Neural cell (in vitro differentiated cells): ENCODE measurements around the gene PCNX2. TPM values are rescaled to one million over a fixed set of nuclear protein-coding genes. Genes with fewer than 3 reads are reported as not detected.

Experiments
- H2AFZ ChIP-seq: fragments of 200-600, 300-800 bp; sonication (generic), shearing (Covaris generic); 2 replicates; pipeline ENCODE4 v1.6.0; 2014; ENCODE audit warnings: low read depth, mild to moderate bottlenecking, antibody characterized with exemption, low read length, moderate library complexity
- H3F3A ChIP-seq: fragments of 200-600 bp; shearing (Covaris generic); 2 replicates; pipeline ENCODE4 v1.6.1; 2016; ENCODE audit warnings: mild to moderate bottlenecking, moderate library complexity, mixed read lengths, antibody characterized with exemption, low read length; ENCODE audit not compliant: insufficient read depth, poor library complexity, severe bottlenecking
- H3K27ac ChIP-seq: fragments of 200-600, 300-800 bp; sonication (generic), shearing (Covaris generic); 2 replicates; pipeline ENCODE4 v1.5.1; 2014; ENCODE audit warnings: mild to moderate bottlenecking, low read length, moderate library complexity
- H3K27me3 ChIP-seq: fragments of 300-800, 200-600 bp; sonication (generic), shearing (Covaris generic); 2 replicates; pipeline ENCODE4 v1.6.0; 2014; ENCODE audit warnings: mild to moderate bottlenecking, low read depth, low read length, moderate library complexity; ENCODE audit not compliant: insufficient read depth
- H3K36me3 ChIP-seq: fragments of 300-800, 200-600 bp; sonication (generic), shearing (Covaris generic); 2 replicates; pipeline ENCODE4 v1.5.1; 2014; ENCODE audit warnings: mild to moderate bottlenecking, antibody characterized with exemption, low read length, moderate library complexity; ENCODE audit not compliant: insufficient read depth
- H3K4me2 ChIP-seq: fragments of 300-800, 200-600 bp; sonication (generic), shearing (Covaris generic); 2 replicates; pipeline ENCODE4 v1.6.0; 2014; ENCODE audit warnings: mild to moderate bottlenecking, low read length
- H3K4me3 ChIP-seq: fragments of 300-800, 200-600 bp; sonication (generic), shearing (Covaris generic); 2 replicates; pipeline ENCODE4 v1.5.1; 2014; ENCODE audit warnings: mild to moderate bottlenecking, low read length, moderate library complexity
- H3K79me2 ChIP-seq: fragments of 200-600 bp; shearing (Covaris generic); replicated peaks from 2 replicates; pipeline ENCODE4 v1.6.0; 2014; ENCODE audit warnings: mild to moderate bottlenecking, low read length, moderate library complexity; ENCODE audit not compliant: insufficient read depth
- H3K9ac ChIP-seq: fragments of 300-800, 200-600 bp; sonication (generic), shearing (Covaris generic); 2 replicates; pipeline ENCODE4 v1.6.1; 2016; ENCODE audit warnings: mild to moderate bottlenecking, low read length, mixed read lengths
- H3K9me2 ChIP-seq: fragments of 200-600 bp; shearing (Covaris generic); 2 replicates; pipeline ENCODE4 v1.6.1; 2016; ENCODE audit warnings: mild to moderate bottlenecking, low read length, mixed read lengths; ENCODE audit not compliant: insufficient read depth
- H3K9me3 ChIP-seq: fragments of 200-600, 300-800 bp; sonication (generic), shearing (Covaris generic); 2 replicates; pipeline ENCODE4 v1.6.1; 2016; ENCODE audit warnings: mild to moderate bottlenecking, mixed run types, low read length, moderate library complexity, mixed read lengths
- H4K20me1 ChIP-seq: fragments of 200-600 bp; shearing (Covaris generic); 2 replicates; pipeline ENCODE4 v1.6.1; 2016; ENCODE audit warnings: mild to moderate bottlenecking, mixed run types; ENCODE audit not compliant: insufficient read depth
- CTCF ChIP-seq: fragments of 450-650 bp; IDR thresholded peaks from 2 replicates; pipeline ENCODE4 v1.5.1; 2014; ENCODE audit warnings: antibody characterized with exemption, mild to moderate bottlenecking, moderate library complexity; ENCODE audit not compliant: poor library complexity, severe bottlenecking
- EP300 ChIP-seq: fragments of 450-650 bp; conservative IDR thresholded peaks from 2 replicates; pipeline ENCODE4 v1.6.1; 2014; ENCODE audit warnings: antibody characterized with exemption, mild to moderate bottlenecking, moderate library complexity; ENCODE audit not compliant: poor library complexity, severe bottlenecking
- EZH2 ChIP-seq: fragments of 200-600, 300-800 bp; shearing (Covaris generic), sonication (generic); IDR thresholded peaks from 2 replicates; pipeline ENCODE4 v1.6.1; 2014; ENCODE audit warnings: antibody characterized with exemption, low read length, borderline replicate concordance, mild to moderate bottlenecking; ENCODE audit not compliant: insufficient read depth, poor library complexity, severe bottlenecking
- MXI1 ChIP-seq: fragments of 450-650 bp; conservative IDR thresholded peaks from 2 replicates; pipeline ENCODE4 v1.6.1; 2014; ENCODE audit warnings: antibody characterized with exemption, mild to moderate bottlenecking; ENCODE audit not compliant: poor library complexity, severe bottlenecking
- POLR2AphosphoS5 ChIP-seq: IDR thresholded peaks from 2 replicates; pipeline ENCODE4 v1.6.1; 2012
- RAD21 ChIP-seq: fragments of 450-650 bp; conservative IDR thresholded peaks from 2 replicates; pipeline ENCODE4 v1.6.1; 2014; ENCODE audit warnings: antibody characterized with exemption, mild to moderate bottlenecking, moderate library complexity
- REST ChIP-seq: IDR thresholded peaks from 2 replicates; pipeline ENCODE4 v1.6.1; 2012; ENCODE audit warnings: borderline replicate concordance
- SMC3 ChIP-seq: fragments of 450-650 bp; conservative IDR thresholded peaks from 2 replicates; pipeline ENCODE4 v1.6.1; 2014; ENCODE audit warnings: antibody characterized with exemption, mild to moderate bottlenecking, moderate library complexity; ENCODE audit not compliant: poor library complexity
- TAF1 ChIP-seq: IDR thresholded peaks from 2 replicates; pipeline ENCODE4 v1.6.1; 2012; ENCODE audit warnings: low read depth
- polyA plus RNA-seq: library from polyadenylated mRNA; depleted of rRNA; stranded (reverse); fragments of >200 nt; gene quantifications from 2 replicates; pipeline ENCODE4 v1.2.3, GENCODE V29; 2014

PCNX2 gene
- polyA plus RNA-seq, 1 donor from 2014 or later, result 17.2 TPM

GRCh38 chr1:233248014-233248413, 47.5 kb downstream of the PCNX2 start:
- H3F3A ChIP-seq, result no peaks in the 10 kb centered on the region
- H2AFZ ChIP-seq, result no peak overlapping the region
- H3K4me3 ChIP-seq, result no peak overlapping the region
- no peaks in the 10 kb centered on the region for H3K36me3 ChIP-seq
- H3K9me2 ChIP-seq, result no peaks in the 10 kb centered on the region
- no peak overlapping the region for H3K27ac ChIP-seq
- no peak overlapping the region for H3K4me2 ChIP-seq
- no peaks in the 10 kb centered on the region for H3K27me3 ChIP-seq
- H3K9me3 ChIP-seq, result no peaks in the 10 kb centered on the region
- H3K9ac ChIP-seq, result no peak overlapping the region
- no peak for TF ChIP-seq TAF1
- TF ChIP-seq EP300, result no peak
- H4K20me1 ChIP-seq, result no peaks in the 10 kb centered on the region
- H3K79me2 ChIP-seq, result no peaks in the 10 kb centered on the region

- H3K9ac ChIP-seq, result no peak overlapping the region
- H3K27me3 ChIP-seq, result no peaks in the 10 kb centered on the region
- H3K27ac ChIP-seq, result no peak overlapping the region
- H3K4me2 ChIP-seq, result no peak overlapping the region
- no peaks in the 10 kb centered on the region for H3F3A ChIP-seq
- H2AFZ ChIP-seq, result no peak overlapping the region
- TF ChIP-seq CTCF (no peak), TAF1 (no peak), MXI1 (no peak), EP300 (no peak), RAD21 (no peak), POLR2AphosphoS5 (no peak), SMC3 (no peak), EZH2 (no peak), REST (no peak)
- H4K20me1 ChIP-seq, result no peaks in the 10 kb centered on the region
- H3K9me2 ChIP-seq, result no peaks in the 10 kb centered on the region
- no peaks in the 10 kb centered on the region for H3K36me3 ChIP-seq
- no peak overlapping the region for H3K4me3 ChIP-seq
- H3K79me2 ChIP-seq, result no peaks in the 10 kb centered on the region
- no peaks in the 10 kb centered on the region for H3K9me3 ChIP-seq
These were observed 48.6 kb downstream of the PCNX2 start for GRCh38 chr1:233246965-233247364.

GRCh38 chr1:233245191-233245765, 50.2 kb downstream of the PCNX2 start:
- H3K79me2 ChIP-seq, result no peaks in the 10 kb centered on the region
- H3F3A ChIP-seq, result no peaks in the 10 kb centered on the region
- H2AFZ ChIP-seq, result no peak overlapping the region
- H3K4me3 ChIP-seq, result no peak overlapping the region
- H3K27ac ChIP-seq, result no peak overlapping the region
- H4K20me1 ChIP-seq, result no peaks in the 10 kb centered on the region
- H3K9me3 ChIP-seq, result no peaks in the 10 kb centered on the region
- H3K4me2 ChIP-seq, result no peak overlapping the region
- H3K27me3 ChIP-seq, result no peaks in the 10 kb centered on the region
- H3K9ac ChIP-seq, result no peak overlapping the region
- no peaks in the 10 kb centered on the region for H3K36me3 ChIP-seq
- H3K9me2 ChIP-seq, result no peaks in the 10 kb centered on the region
- TF ChIP-seq EZH2, result no peak
- TF ChIP-seq POLR2AphosphoS5, result no peak
- no peak for TF ChIP-seq EP300
- TF ChIP-seq REST, result no peak
- no peak for TF ChIP-seq SMC3
- TF ChIP-seq CTCF, result no peak
- TF ChIP-seq RAD21, result no peak
- no peak for TF ChIP-seq TAF1
- no peak for TF ChIP-seq MXI1
